Fibroblast of skin of back (primary cell): ENCODE results near the gene EEF1A1.

Experiments
- DNase-seq: peaks from one replicate; pipeline ENCODE4 v3.0.0-alpha.2; 2013

The EEF1A1 gene

GRCh38 chr6:73504160-73504559 is 16.7 kb downstream of the EEF1A1 start:
- DNase-seq: no peak

GRCh38 chr6:73503027-73503772 is 17.6 kb downstream of the EEF1A1 start:
- no peak for DNase-seq

DNA sequence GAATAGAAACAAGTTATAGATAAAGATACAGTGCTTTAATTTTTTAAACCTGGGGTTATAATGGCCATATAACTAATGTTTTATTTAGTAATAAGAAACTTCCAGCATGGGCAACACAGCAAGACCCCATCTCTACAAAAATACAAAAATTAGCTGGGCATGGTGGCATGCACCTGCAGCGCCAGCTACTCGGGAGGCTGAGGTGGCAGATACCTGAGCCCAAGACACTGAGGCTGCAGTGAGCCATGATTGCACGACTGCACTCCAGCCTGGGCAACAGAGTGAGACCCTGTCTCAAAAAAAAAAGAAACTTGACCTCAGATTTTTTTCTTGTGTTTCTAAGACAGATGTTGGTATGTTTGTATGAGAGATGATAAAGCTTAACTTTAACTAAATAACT is 22.9 kb downstream of the EEF1A1 start:
- DNase-seq: no peak

DNA sequence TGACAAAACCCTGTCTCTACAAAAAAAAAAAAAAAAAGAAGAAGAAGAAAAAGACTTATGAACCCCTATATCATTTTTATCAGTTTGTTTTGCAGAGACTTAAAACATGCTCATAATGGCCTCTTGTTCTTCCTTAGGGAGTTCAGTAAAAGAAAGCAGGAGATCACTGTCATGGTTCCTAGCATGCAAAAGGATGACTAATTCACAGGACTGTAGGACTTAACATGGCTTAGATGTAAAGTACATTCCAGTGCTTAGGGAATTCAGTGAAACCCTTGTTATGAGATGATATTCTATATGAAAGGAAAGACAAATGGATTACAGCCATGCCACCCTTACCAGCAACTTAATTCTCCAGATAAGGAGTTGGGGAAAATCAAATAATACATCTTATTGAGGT is 29.5 kb downstream of the EEF1A1 start:
- DNase-seq: peak; percentile 47

DNA sequence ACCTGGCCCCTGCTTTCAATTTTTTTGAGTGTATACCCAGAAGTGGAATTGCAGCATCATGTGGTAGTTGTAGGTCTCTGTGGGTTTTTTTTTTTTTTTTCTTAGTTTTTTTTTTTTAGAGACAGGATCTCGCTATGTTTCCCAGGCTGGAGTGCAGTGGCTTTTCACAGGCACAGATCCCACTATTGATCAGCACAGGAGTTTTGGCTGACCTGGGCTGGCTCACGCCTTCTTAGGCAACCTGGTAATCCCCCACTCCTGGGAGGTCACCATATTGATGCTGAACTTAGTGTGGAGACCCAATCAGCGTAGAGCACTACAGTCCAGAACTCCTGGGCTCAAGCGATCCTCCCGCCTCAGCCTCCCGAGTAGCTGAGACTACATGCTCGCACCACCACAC is 33.4 kb downstream of the EEF1A1 start:
- no peak for DNase-seq

- no peak for DNase-seq
Measured at GRCh38 chr6:73484438-73484837, 36.4 kb downstream of the EEF1A1 start.

DNA sequence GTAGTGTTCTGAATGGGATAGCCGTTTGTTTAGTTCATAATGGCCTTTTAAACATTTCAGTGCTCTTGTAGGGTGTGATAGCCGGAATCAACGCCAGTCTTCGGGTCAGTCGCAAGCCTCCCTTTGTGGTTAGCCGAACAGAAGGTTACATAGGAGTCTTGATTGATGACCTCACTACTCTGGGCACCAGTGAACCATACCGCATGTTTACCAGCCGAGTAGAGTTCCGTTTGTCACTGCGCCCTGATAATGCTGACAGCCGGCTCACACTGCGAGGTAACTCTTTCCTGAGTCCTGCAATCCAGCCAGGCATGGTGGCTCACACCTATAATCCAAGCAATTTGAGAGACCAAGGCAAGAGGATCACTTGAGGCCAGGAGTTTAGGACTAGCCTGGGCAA is 38.9 kb downstream of the EEF1A1 start:
- no peak for DNase-seq

DNA sequence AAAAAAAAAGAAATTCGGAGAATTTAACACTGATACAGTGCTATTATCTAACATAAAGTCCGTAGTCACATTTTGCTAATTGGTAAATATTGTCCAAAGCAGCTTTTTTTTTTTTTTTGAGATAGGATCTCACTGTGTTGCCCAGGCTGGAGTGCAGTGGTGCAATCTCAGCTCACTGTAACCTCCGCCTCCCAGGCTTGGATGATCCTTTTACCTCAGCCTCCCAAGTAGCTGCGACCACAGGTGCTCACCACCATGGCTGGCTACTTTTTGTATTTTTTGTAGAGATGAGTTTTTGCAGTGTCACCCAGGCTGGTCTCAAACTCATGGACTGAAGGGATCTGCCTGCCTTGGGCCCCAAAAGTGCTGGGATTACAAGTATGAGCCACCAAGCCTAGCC is 43.4 kb downstream of the EEF1A1 start:
- DNase-seq: no peak

GRCh38 chr6:73476723-73477122 is 44.1 kb downstream of the EEF1A1 start:
- no peak for DNase-seq

DNA sequence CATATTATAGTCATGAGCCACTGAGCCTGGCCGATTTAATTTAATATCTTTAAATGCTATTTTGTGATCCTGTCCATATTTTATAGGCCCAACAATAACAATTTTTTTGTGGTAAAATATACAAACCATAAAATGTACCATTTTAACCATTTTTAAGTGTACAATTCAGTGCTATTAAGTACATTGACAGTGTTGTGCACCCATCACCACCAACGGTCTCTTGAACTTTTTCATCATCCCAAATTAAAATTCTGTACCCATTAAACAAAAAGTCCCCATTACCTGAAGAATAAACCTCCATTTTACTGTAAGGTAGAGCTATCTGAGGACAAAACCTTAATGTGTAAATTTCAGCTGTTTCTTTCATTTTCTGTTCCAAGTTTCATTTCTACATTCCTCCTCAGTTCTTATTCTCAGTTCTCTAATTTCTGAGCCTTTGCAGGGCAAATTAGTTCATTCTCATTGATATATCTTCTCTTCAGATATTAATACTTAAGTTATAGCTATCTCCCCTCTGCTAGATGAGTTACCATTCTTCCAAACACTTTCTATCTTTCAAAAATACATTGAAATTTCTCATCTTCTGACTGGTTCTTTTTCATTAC is 49.0 kb downstream of the EEF1A1 start:
- DNase-seq: no peak
